Measurements from ENCODE around the gene DPH7.
A peak's percentile ranks its signal among the peaks of the same experiment; 100 is the strongest.
"Not testable (repeated sequence)": the region's sequence is repeated elsewhere in the genome, so short reads cannot be mapped to it uniquely, and the experiment has no call there.

Gene DPH7

DNA sequence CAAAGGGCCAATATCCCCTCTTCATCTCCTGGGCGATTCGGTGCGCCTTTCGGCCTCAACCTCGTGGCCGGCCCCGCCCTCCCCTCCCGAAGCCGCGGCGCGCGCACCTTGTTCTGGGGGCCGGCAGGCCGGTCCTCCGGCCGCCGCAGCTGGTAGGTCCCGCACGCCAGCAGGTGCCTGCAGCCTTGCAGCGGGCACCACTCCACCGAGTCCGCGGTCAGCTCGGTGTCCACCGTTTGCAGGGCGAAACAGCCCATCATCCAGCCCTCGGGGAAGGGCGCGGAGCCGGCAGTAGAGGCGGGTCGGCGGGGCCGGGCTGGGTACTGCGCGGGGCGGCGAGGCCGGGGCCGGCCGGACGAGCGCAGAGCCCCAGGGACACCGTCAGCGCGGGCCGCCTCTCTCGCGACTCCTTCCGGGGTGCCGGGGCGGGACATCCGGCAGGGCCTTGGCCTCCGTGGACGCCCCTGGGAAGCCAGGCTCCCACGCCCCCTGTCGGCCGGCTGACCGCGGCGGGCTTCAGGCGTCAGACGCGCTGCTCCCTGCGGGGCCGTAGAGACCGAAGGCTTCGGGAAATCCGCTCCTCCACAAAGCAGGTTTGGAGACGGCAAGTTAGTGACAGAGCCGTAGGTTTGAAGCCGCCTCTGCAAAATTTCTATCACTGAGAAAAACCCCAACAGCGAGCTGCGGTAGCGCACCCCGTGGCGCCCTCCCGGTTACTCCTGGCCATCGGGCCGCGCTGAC, at the start of gene DPH7:
DPH7 (minus strand) TSS at position 408 of the 741 bp plus-strand sequence; CDS start at position 260, 148 bp downstream.
- DNase-seq (ENCODE audit: low read depth in 2 of 2) = peak; percentile 68

DNA sequence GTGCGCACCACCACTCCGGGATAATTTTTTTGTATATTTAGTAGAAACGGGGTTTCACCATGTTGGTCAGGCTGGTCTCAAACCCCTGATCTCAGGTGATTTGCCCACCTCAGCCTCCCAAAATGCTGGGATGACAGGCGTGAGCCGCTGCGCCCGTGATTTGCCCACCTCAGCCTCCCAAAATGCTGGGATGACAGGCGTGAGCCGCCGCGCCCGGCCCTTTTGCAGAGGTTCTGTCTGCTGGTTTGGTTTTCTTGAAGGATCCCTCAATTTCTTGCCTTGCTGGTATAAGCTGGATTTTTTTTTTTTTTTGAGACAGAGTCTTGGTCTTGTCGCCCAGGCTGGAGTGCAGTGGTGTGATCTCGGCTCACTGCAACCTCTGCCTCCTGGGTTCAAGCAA, 48.7 kb upstream of the DPH7 start:
- not testable (repeated sequence) for DNase-seq (ENCODE audit: low read depth in 2 of 2)

DNA sequence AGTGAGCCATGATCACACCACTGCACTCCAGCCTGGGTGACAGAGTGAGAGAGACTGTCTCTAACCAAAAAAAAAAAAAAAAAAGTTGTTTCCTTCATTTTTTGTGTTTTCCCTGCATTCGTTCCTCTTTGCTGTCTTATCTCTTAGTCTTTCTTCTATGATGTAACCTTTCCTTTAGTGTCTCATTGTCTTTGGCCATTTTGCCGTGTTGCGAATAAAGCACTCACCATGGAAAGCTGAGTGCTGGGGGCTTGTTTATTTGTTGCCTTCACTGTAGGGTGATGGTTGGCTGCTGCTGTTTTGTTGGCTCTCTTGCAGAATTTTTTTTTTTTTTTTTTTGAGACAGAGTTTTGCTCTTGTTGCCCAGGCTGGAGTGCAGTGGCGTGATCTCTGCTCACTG, 47.7 kb upstream of the DPH7 start:
- DNase-seq (ENCODE audit: low read depth in 2 of 2) = no peak

DNA sequence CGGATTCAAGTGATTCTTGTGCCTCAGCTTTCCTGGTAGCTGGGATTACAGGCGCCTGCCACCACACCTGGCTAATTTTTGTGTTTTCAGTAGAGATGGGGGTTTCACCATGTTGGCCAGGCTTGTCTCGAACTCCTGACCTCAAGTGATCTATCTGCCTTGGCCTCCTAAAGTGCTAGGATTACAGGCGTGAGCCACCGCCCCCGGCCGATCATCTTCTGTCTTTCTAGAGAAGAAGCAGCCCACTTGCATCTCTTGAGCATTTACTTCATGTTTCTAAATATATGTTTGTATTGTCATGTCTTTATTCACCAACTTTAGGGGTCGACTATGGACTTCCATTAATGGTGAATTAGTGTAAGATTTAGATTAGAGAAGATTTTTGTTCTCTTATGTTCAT, 43.5 kb upstream of the DPH7 start:
- not testable (repeated sequence) for DNase-seq (ENCODE audit: low read depth in 2 of 2)

DNA sequence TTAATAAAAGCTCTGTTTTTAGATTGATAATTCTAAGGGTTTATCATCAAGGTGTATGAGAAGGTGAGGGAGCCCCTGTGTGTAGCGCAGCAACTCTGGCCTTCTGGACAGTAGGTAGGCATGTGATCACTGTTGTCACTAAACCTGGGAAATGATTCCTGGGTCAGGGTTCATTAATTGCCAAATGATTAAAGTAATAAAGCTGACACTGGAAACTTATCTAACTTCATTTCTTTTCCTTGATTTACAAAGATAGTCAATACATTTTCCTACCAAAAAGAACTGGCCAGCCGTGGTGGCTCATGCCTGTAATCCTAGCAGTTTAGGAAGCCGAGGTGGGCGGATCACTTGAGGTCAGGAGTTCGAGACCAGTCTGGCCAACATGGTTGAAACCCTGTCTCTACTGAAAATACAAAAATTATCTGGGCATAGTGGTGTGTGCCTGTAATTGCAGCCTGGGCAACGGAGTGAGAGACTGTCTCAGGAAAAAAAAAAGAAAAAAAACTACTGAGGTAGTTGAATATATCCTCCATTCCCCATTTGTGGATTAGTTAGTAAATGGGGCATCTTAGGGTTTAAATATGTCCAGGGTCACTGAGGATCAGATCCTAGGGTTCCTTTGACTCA, 42.5 kb upstream of the DPH7 start:
- no peak for DNase-seq (ENCODE audit: low read depth in 2 of 2)

DNA sequence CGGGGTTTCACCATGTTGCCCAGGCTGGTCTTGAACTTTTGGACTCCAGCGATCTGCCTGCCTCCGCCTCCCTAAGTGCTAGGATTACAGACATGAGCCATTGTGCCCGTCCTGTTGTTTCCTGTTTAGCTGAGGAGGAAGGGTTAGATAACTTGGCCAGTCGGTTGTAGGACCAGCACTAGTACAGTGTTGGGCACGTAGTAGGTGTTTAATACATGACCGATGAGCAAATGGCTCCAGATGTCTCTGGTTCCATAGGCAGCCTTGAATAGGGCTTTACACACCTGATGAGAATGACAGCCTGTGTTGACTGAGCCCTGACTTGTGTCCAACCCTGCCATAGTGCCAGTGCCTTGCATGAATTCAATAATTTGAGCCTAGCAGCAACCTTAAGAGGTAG, 41.9 kb upstream of the DPH7 start:
- DNase-seq (ENCODE audit: low read depth in 2 of 2) = no peak

DNA sequence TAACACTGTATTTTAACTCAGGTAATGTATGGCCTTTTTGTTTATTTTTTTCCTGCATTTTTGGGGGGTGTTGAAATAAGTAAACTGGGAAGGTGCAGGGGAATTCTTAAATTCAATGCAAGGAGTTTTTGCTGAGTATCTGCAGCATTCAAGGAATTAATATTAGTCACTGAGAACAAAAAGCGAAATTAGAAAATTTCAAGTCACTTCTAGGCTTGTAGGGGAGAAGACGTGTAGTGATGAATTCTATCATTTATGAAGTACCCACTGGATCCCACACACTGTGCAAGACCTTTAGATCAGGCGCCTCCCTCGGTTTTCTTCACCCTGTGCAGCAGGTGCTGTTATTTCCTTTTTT, 41.3 kb upstream of the DPH7 start:
- DNase-seq (ENCODE audit: low read depth in 2 of 2) = no peak

DNA sequence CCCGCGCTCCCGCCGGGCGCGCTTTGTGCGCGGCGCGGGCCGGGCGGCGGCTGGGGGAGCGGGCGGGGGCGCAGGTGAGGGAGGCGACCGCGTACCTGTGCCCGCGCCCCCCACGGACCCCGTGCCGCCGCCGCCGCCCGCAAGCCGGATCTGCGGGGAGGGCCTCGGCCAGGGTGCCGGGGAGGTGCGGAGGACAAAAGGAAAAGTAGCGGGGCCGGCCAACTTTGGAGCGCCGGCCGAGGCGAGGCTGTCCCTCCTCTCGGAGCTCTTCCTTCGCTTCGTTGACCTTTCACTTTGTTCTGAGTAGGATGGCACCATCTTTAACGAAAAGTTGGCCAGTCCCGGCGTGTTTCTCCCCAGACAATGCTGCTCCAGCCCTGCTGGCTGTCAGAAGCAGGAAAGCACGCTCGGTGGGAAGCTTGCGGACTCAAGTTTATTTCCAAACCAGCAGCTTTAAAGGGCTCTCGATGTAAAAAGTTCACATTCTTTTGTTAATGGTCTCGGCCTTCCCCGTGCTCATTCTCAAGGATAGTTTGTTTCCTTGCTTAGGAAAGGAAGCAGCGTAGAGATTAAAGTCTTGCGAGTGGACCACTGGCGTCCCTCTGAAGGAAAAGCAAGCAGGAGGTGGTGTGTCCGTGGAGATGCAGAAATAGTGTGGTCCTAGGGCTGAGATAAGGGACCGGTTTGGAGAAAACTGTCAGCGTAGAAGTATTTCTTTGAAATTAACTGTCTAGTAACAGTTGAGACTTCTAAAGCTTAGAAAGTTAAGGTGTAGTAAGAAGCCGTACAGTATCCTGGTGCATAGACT, 40.7 kb upstream of the DPH7 start:
- DNase-seq (ENCODE audit: low read depth in 2 of 2) = no peak

DNA sequence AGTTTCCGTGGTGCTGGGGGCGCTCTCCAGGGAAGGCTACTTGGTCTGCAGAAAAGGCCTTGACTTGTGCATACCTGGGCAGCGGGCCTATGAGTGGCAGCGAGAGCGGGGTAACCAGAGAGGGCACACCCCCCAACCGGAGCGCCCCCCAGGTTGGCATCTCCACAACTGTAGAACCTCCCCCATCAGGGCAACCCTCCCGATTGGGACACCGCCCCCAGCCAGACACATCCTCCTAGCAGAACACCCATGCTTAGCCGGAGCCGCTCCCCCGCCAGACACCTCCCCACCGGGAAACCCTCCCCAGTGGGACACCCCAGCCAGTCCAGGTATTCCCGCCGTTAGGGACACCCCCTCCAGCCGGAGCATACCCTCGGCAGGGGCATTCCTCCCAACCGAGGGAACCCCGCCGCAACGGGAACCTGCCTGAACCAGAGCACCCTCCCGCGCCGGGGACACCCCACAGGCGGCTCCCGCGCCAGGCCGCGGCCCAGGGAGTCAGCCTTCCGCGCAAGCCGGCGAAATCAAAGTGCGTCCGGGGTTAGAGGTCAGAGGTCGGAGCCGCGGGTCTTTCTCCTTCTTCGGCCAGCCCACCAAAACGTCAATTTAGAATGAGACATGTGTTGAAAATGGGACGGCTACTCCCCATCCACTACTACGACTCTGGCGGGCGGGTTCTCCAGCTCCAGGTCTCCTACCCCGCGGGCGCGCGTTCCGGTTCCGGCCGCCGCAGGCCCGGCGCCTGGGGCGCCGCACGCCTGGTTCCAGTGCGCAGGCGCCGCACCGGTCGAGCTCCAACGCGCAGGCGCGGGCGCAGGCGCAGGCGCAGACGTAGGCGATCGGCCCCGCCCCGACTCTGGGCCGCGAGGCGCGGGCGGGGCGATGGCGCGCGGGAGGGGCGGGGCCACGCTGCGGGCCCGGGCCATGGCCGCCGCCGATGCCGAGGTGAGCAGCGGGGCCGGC, 39.7 kb upstream of the DPH7 start, which contains the start of gene EHMT1:
EHMT1 (plus strand) TSS at position 901 of the 963 bp plus-strand sequence; CDS start at position 925, 24 bp downstream.
- peak; percentile 64 to 72 for DNase-seq (ENCODE audit: low read depth in 2 of 2)

DNA sequence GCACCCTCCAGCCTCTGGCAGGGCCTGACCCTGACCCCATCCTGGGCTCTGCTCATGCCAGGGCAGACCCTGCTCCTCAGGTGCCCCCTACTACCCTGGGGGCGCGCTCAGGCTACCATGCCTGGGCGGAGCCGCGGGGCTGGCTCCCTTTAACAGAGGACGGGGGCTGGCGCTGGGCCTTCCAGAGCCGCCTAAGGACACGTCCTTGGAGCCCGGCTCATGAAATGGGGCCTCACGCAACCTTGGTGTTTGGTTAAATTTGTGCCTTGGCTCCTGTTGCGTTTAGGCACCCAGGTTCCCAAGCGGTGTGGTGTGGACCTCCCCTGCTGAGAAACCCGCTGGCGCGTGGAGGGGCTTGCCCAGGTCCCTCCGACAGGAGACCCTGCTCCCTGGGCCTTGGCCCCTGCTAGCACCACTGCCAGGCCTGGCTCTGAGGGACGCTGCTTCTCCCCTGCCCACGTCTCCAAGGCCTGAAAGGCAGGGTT, 36.7 kb upstream of the DPH7 start:
- DNase-seq (ENCODE audit: low read depth in 2 of 2) = no peak

DNA sequence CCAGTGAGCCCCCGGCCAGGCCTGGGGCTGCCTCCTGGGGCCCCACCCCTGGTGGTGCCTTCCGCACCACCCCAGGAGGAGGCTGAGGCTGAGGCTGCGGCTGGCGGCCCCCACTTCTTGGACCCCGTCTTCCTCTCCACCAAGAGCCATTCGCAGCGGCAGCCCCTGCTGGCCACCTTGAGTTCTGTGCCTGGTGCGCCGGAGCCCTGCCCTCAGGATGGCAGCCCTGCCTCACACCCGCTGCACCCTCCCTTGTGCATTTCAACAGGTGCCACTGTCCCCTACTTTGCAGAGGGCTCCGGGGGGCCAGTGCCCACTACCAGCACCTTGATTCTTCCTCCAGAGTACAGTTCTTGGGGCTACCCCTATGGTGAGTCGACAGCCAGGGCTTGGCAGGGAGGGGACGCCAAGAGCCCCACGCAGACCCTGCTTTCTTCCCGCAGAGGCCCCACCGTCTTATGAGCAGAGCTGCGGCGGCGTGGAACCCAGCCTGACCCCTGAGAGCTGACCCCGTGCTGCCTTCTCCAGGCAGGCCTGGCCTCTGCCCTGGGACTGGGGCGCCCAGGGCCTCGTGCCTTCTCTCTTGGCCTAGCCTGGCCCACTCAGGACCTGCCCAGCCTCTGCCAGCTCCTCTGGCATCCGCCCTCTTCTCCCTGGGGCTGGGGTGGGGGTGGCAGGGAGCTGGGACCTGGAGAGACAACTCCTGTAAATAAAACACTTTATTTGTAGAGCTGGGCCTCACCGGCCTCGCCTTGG, 36.1 kb upstream of the DPH7 start:
- no peak for DNase-seq (ENCODE audit: low read depth in 2 of 2)

DNA sequence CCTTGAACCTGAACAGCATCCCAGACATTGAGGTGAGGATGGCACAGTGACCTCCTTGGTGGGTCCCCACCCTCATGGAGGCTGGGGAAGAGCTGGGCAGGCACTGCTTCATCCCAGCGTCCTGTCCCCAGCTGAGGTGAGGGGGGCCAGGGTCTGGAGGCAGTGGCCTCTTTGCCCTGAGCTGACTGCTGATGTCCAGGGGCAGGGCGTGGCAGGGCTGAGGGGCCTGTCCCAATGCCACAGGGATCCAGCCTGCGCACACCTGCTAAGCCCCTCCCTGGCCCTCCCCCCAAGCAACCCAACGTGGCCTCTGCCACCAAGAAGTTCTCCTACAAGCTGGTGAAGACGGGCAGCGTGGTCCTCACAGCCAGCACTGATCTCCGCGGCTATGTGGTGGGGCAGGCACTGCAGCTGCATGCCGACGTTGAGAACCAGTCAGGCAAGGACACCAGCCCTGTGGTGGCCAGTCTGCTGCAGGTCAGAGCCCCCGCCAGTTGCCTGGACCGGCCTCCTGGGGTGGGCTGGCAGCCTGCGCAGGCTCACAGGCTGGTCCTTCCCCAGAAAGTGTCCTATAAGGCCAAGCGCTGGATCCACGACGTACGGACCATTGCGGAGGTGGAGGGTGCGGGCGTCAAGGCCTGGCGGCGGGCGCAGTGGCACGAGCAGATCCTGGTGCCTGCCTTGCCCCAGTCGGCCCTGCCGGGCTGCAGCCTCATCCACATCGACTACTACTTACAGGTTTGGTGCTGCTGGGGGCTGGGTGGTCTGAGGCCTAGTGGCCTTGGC, 35.2 kb upstream of the DPH7 start:
- DNase-seq (ENCODE audit: low read depth in 2 of 2) = no peak

DNA sequence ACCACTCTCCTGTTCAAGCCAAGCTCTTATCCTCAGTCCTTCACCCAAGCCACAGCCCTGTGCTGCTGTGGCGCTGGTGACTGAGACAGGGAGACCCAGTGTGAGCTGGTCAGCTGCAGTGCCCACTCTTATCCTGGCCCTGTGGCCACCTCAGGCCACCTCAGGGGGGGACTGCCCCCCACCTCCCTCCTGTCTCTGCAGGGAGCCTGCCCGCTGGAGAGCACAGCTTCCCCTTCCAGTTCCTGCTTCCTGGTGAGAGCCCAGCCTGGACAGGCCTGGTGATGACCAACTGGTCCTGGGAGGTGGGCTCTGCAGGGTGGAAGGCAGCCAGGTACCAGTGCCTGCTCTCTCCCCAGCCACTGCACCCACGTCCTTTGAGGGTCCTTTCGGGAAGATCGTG, 34.5 kb upstream of the DPH7 start:
- no peak for DNase-seq (ENCODE audit: low read depth in 2 of 2)

DNA sequence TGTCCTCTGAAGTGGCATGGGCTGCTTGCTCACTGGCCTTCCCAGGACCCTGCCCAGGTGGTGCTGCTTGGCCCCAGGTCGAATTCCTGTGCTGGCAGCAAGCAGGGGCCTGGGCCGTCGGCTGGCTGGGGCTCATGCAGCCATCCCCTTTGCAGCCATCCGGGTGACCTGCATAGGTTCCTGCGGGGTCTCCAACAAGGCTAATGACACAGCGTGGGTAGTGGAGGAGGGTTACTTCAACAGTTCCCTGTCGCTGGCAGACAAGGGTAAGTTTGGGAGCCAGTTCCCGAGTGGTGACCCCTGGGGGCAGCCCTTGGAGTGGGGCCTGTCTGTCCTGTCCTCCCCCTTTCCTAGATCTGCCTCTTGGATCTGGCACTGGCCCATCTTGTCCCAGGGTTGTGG, 34.0 kb upstream of the DPH7 start:
- DNase-seq (ENCODE audit: low read depth in 2 of 2) = no peak

DNA sequence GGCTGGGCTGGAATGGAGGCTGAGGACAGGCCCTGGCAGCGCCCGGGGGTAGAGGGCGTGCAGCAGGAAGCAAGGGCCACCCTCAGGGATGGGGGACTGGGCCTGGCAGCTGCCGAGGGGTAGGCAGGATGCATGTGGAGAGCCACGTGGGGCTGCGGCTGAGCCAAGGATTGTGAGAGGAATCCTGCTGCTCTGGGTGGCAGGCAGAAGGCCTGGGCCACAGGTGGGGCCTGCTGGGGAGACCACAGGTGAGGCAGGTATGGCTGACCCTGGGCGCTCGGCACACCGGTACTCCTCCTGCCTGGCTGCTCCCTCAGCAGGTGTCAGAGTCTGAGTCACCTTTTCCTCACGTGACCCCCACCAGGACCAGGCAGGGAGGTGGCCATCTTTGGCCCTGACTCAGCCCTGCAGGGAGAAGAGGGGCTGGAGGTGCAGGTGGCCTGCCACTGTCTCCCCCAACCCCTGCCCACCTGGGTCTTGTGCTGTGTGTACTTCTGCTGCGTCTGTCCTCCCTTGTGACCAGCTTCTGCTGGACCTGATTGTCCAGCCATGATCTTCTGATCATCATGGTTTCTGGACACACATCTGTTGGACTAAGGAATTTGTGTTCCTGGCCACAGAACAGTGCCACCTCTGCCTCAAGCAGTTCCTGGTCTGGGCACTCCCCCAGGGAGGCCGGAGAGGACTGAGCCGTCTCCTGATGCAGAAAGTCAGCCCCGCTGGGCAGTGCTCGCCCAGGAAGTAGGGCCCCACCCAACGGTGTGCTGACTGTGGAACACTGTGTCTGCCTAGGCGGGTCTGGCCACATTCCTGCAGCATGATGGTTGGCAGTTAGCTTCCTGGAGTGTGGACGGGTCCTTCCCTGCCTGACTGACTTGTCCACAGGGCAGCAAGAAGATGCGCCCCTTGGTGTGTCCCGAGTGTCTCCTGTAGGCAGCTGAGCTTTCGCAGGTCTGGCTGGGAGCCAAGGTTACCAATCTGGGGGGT, 33.2 kb upstream of the DPH7 start:
- peak in 1 of 2 experiments; percentile 4 for DNase-seq (ENCODE audit: low read depth in 2 of 2)

DNA sequence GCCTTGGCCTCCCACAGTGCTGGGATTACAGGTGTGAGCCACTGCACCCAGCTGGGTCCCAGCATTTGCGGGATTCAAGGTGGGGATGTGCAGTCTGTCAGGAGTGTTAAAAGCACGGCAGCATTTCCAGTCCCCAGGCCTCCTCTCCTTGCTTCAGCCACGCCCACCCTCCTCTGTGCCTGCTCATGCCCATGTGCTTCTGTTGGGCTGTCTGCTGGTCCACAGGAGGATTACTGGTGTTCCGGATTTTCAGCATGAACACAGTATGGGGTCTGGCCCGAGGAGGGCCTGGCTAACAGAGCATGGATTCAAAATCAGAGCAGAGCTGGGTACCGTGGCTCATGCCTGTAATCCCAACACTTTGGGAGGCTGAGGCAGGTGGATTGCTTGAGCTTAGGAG, 32.2 kb upstream of the DPH7 start:
- no peak for DNase-seq (ENCODE audit: low read depth in 2 of 2)

DNA sequence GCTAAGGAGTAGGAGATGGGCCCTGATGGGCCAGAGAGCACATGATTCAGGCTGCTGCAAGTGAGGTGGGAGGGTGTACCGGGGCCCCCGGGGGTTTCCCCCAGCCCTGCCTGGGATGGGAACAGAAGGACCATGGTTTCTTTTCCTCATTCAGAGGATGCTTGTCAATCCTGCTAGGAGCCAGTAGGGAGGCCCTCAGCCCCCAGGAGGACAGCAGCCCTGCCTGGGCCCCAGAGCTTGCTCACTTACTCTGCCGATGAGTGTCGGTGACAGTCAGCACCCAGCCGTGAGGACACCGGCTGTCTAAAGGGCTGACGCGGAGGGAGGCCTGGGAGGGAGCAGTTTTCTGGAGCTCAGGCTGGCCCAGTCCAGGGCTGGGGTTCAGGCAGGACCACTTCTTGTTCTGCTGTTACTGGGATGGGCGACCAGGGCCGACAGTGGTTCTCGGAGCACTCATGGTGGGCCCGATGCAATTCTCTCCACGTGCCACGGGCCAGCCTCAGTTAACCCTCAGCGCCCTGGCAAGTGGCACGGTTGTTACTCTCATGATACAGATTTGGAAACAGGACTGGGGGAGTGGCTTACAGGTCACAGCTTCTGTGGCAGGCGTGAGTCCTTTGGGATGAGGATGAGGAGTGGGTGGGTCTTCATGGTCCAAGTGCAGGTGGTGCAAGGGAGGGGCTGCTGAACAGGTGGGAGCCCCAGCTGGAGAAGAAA, 28.6 kb upstream of the DPH7 start:
- DNase-seq (ENCODE audit: low read depth in 2 of 2) = no peak

DNA sequence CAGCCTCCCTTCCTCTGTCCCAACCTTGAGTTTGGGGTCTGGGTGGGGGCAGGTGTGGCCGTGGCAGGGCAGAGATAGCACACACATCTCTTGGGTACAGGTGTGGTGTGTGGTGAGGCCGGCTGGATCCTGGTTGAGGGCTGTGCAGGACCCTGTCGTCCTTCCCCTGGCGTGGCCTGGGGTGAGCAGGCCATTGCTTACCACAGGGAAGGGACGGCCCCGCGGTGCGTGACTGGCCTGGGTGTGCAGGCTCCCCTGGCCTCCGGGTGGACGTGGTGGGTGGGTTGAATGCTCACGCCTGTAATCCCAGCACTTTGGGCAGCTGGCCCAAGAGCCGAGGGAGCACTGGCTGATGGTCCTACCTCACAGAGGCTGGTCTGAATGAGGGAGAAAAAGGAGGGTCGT, 28.0 kb upstream of the DPH7 start:
- no peak for DNase-seq (ENCODE audit: low read depth in 2 of 2)

Data from fibroblast of skin of left biceps (primary cell).